Measurements from ENCODE around the gene FLACC1. TPM values are rescaled to one million over a fixed set of nuclear protein-coding genes. Genes with fewer than 3 reads are reported as not detected.

The FLACC1 gene
- total RNA-seq, 2 experiments from 2014 or later, result 4.5 to 4.8 TPM

- no peaks in the 10 kb centered on the region for H3K27me3 Mint-ChIP-seq
- peak overlapping the region; percentile 97 for H3K27ac Mint-ChIP-seq
- H3K9me3 Mint-ChIP-seq, result no peaks in the 10 kb centered on the region
- H3K36me3 ChIP-seq (ENCODE audit: insufficient read depth, low read length), result no peaks in the 10 kb centered on the region
- H3K27me3 ChIP-seq (ENCODE audit: control insufficient read depth in 1 of 2, insufficient read depth in 2 of 2, low read length in 2 of 2), result no peaks in the 10 kb centered on the region
- H3K27ac ChIP-seq (ENCODE audit: low read depth in 1 of 2, low read length in 2 of 2), result peak overlapping the region; percentile 93 to 100
- ChIA-PET POLR2A (interaction anchor here (0.6 to 6.4 kb wide), 10 partner anchors 12 to 385 kb away, joined by 3 to 78 read pairs (median 6); partner anchors contain the start of genes CASP10, NIF3L1, STRADB and TMEM237), CTCF (interaction anchor here (1.0 to 9.0 kb wide), 5 partner anchors 9 to 75 kb away, joined by 3 to 86 read pairs (median 3); partner anchors contain the start of gene CASP10)
- H3K4me1 Mint-ChIP-seq (ENCODE audit: low read depth), result peaks cover 75% of the 10 kb centered on the region
- DNase-seq (peak; percentile 90 to 99 (median 95)), ATAC-seq (ENCODE audit: poor library complexity) (peak; percentile 71)
- TF ChIP-seq CTCF (IDR thresholded peaks at IDR 0.05), result no peak
- intact Hi-C loops (cut with DNase I, micrococcal nuclease), result loop anchor here in 1 of 2 experiments (1.0 to 10.0 kb wide), 5 partner anchors 22 to 1007 kb away; partner anchors contain the start of genes CASP10, NIF3L1, NOP58 and PPIL3
- H3K36me3 Mint-ChIP-seq (ENCODE audit: low read depth), result peaks cover 39% of the 10 kb centered on the region
- peak overlapping the region; percentile 89 for H3K4me3 Mint-ChIP-seq
- H3K4me1 ChIP-seq (ENCODE audit: insufficient read depth, low read length), result peaks cover 74% of the 10 kb centered on the region
- H3K9me3 ChIP-seq (ENCODE audit: control insufficient read depth in 1 of 2, insufficient read depth in 1 of 2, low read length in 2 of 2), result no peaks in the 10 kb centered on the region
- peak overlapping the region; percentile 62 for H3K4me3 ChIP-seq (ENCODE audit: low read length)
Measured at GRCh38 chr2:201257956-201258665, 99.0 kb downstream of the FLACC1 start.

DNA sequence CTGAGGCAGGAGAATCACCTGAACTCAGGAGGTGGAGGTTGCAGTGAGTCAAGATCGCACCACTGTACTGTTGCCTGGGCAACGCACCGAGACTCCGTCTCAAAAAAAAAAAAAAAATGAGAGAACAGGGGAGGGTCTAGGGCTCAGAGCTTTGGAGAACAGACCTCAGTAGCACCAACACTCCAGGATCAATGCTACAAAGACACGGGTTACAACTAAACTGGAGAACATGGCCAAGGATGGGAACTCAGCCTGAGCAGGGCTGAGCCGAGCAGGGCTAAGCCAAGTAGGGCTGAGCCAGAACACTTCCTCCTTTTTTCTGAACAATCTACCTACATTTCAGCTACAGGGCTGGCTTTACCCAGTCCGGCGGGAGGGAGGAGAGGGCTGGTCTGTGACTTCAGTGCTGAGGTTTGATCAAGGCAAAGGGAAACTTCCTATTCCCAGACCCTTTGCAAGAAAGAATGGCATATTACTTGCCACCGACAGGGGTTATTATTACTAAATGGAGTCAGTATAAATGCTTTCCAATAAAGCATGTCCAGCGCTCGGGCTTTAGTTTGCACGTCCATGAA lies 99.7 kb downstream of the FLACC1 start:
- Mint-ChIP-seq H3K27ac (peak overlapping the region; percentile 97), H3K4me1 (ENCODE audit: low read depth) (peaks cover 75% of the 10 kb centered on the region), H3K4me3 (peak overlapping the region; percentile 89), H3K9me3 (no peaks in the 10 kb centered on the region), H3K27me3 (no peaks in the 10 kb centered on the region), H3K36me3 (ENCODE audit: low read depth) (peaks cover 34% of the 10 kb centered on the region)
- Histone ChIP-seq H3K4me3 (ENCODE audit: low read length) (peak overlapping the region; percentile 62), H3K27ac (ENCODE audit: low read depth in 1 of 2, low read length in 2 of 2) (peak overlapping the region; percentile 93 to 100), H3K27me3 (ENCODE audit: control insufficient read depth in 1 of 2, insufficient read depth in 2 of 2, low read length in 2 of 2) (no peaks in the 10 kb centered on the region), H3K4me1 (ENCODE audit: insufficient read depth, low read length) (peaks cover 79% of the 10 kb centered on the region), H3K36me3 (ENCODE audit: insufficient read depth, low read length) (no peaks in the 10 kb centered on the region), H3K9me3 (ENCODE audit: control insufficient read depth in 1 of 2, insufficient read depth in 1 of 2, low read length in 2 of 2) (no peaks in the 10 kb centered on the region)
- no peak for TF ChIP-seq CTCF (IDR thresholded peaks at IDR 0.05)
- CTCF ChIA-PET, result interaction anchor here (0.7 to 9.0 kb wide), 5 partner anchors 9 to 74 kb away, joined by 3 to 86 read pairs (median 3); partner anchors contain the start of gene CASP10
- DNase-seq, result peak; percentile 27 to 87 (median 55)
- peak; percentile 25 for ATAC-seq (ENCODE audit: poor library complexity)
- intact Hi-C loops (cut with DNase I, micrococcal nuclease), result loop anchor here in 1 of 2 experiments (10.0 kb wide), 1 partner anchor 1007 kb away; the partner anchor contains the start of gene NOP58
- POLR2A ChIA-PET, result interaction anchor here (0.6 to 6.4 kb wide), 8 partner anchors 20 to 368 kb away, joined by 3 to 78 read pairs (median 6); partner anchors contain the start of genes NIF3L1, STRADB and TRAK2

DNA sequence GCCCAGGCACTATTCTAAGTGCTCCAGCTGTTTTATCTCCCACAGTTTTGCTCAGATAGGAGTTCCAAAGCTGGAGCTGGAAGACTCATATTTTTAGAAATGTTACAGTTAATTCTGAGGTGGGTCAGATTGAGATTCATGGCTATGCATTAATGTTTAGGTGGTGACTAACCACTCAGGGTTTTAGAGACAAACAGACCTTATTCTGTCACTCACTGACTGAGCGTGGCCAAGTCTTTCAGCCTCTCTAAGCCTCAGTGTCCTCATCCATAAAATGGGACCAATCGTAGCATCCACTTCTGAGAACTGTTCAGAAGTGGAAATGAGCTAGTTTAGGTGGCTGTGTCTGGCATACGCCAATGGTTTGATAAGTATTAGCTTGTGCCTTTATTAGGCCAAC lies 101.1 kb downstream of the FLACC1 start:
- Mint-ChIP-seq H3K9me3 (no peaks in the 10 kb centered on the region), H3K36me3 (ENCODE audit: low read depth) (peaks cover 29% of the 10 kb centered on the region), H3K27ac (peak overlapping the region; percentile 97), H3K27me3 (no peaks in the 10 kb centered on the region), H3K4me1 (ENCODE audit: low read depth) (peaks cover 75% of the 10 kb centered on the region), H3K4me3 (no peak overlapping the region)
- ATAC-seq (ENCODE audit: poor library complexity), result no peak
- intact Hi-C loops (cut with DNase I, micrococcal nuclease), result loop anchor here in 1 of 2 experiments (10.0 kb wide), 1 partner anchor 1009 kb away; the partner anchor contains the start of gene NOP58
- no peak for DNase-seq
- peak overlapping the region; percentile 93 to 100 for H3K27ac ChIP-seq (ENCODE audit: low read depth in 1 of 2, low read length in 2 of 2)
- no peaks in the 10 kb centered on the region for H3K9me3 ChIP-seq (ENCODE audit: control insufficient read depth in 1 of 2, insufficient read depth in 1 of 2, low read length in 2 of 2)
- no peaks in the 10 kb centered on the region for H3K27me3 ChIP-seq (ENCODE audit: control insufficient read depth in 1 of 2, insufficient read depth in 2 of 2, low read length in 2 of 2)
- CTCF ChIA-PET, result interaction anchor here (5.8 kb wide), 1 partner anchor 23 kb away, joined by 29 read pairs; no protein-coding TSS in a partner anchor
- H3K4me1 ChIP-seq (ENCODE audit: insufficient read depth, low read length), result peaks cover 92% of the 10 kb centered on the region
- POLR2A ChIA-PET, result interaction anchor here (0.6 to 3.2 kb wide), 5 partner anchors 14 to 392 kb away, joined by 3 to 10 read pairs (median 5); partner anchors contain the start of genes CASP10 and CLK1
- no peak overlapping the region for H3K4me3 ChIP-seq (ENCODE audit: low read length)
- TF ChIP-seq CTCF (IDR thresholded peaks at IDR 0.05), result no peak
- no peaks in the 10 kb centered on the region for H3K36me3 ChIP-seq (ENCODE audit: insufficient read depth, low read length)
